HT-29 (cell line): ENCODE measurements around the gene RCSD1. TPM values are rescaled to one million over a fixed set of nuclear protein-coding genes. Genes with fewer than 3 reads are reported as not detected.

Source experiments
- DNase-seq: peaks from one replicate; pipeline ENCODE4 v3.0.0-alpha.2; 2015; ENCODE audit warnings: low spot score
- total RNA-seq: library from RNA; depleted of rRNA; stranded (reverse); fragments of >200 nt; shearing (Covaris generic); gene quantifications from 2 replicates; pipeline ENCODE4 v1.2.3, GENCODE V29; 2014

The RCSD1 gene
- total RNA-seq, 1 experiment from 2014 or later, result not detected

DNA sequence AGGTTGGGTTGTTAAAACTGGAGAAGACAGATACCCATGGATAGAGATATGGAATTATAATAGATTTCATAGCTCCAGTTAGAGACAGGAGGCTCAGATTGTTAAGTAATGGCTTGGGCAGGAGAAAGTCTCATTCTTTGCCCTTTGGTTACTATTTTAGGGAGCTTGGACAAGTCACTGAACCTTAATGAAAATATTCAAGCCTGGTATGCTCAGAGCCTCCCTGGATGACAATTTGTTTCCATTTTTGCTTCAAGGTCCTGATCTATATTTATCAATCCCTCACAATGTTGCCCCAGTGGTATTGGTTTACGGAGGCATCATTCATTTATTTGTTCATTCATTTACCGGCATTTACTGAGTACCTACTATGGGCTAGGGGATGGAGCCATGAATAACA, 37.5 kb downstream of the RCSD1 start:
- no peak for DNase-seq

DNA sequence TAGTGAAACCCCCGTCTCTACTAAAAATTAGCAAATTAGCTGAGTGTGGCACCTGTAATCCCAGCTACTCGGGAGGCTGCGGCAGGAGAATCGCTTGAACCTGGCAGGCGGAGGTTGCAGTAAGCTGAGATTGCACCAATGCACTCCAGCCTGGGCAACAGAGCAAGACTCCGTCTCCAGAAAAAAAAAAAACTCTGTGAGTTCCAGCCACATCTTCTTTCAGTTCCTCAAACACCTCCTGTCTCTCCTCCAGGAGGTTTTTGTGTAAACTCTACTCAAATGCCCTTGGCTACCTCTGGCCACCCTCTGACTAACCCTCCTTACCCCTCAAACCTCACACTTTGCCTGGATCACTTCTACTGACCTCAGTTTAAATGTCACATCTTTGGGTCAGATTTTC, 38.1 kb downstream of the RCSD1 start:
- no peak for DNase-seq

- no peak for DNase-seq
Measured at GRCh38 chr1:167669209-167670124, 39.4 kb downstream of the RCSD1 start.

- DNase-seq, result no peak
Measured at GRCh38 chr1:167670563-167670962, 40.5 kb downstream of the RCSD1 start.

DNA sequence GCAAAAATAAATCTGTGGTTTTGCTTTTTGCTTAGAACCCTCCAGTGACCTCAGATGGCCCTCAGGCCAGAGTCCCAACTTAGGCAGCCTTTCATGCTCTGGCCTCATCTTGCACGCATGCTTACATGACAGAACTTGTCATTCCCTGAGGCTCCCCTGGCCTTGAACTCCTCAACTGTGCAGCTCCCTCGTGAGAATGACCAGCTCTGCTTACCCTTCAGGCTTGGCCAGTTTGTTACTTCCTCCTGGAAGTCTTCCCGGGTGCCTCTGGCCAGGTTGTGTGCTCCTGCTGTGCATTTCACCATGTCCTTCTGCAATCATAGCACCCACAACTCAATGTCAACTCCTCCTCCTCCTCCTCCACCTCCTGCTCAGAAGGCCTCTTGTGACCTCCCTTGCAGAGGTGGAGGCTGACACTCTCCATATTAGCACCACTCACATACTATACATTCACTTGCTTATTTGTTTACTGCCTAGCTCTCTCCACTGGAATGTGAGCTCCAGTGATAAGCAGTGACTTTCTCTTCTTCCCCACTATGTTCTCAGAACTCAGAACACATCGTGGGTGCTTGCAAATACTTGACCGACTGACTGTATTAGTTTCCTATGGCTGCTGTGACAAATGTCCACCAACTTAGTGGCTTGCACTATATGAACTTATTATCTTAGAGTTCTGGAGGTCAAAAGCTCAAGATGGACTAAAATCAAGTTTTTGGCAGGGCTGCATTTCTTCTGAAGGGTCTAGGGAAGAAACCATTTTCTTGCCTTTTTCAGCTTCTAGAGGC, 41.9 kb downstream of the RCSD1 start:
- DNase-seq, result no peak

DNA sequence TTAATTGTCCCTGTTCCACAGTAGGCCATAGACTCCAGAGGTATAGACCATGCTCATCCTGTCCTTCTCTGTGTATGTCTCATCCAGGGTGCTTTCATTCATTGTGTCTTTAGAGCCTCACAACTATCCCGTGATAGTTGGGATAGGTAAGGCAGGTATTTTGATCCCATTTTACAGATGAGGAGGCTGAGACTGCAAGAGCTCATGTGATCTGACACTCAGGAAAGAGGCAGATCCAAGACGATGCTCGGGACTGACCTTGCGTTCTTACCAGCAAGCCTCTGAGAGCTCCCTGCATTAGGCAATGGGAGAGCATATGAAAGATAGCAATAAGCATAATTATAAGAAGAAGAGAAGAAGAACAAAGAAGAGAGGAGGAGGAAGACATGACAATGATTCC, 42.8 kb downstream of the RCSD1 start:
- no peak for DNase-seq

GRCh38 chr1:167673265-167673664, 43.2 kb downstream of the RCSD1 start:
- no peak for DNase-seq

GRCh38 chr1:167674156-167674555, 44.1 kb downstream of the RCSD1 start:
- DNase-seq, result no peak

GRCh38 chr1:167675440-167675839, 45.4 kb downstream of the RCSD1 start:
- no peak for DNase-seq

- DNase-seq, result no peak
Measured at GRCh38 chr1:167676205-167676915, 46.3 kb downstream of the RCSD1 start.

GRCh38 chr1:167676916-167677848, 47.1 kb downstream of the RCSD1 start:
- DNase-seq, result no peak

- no peak for DNase-seq
Measured at GRCh38 chr1:167678422-167678821, 48.4 kb downstream of the RCSD1 start.

DNA sequence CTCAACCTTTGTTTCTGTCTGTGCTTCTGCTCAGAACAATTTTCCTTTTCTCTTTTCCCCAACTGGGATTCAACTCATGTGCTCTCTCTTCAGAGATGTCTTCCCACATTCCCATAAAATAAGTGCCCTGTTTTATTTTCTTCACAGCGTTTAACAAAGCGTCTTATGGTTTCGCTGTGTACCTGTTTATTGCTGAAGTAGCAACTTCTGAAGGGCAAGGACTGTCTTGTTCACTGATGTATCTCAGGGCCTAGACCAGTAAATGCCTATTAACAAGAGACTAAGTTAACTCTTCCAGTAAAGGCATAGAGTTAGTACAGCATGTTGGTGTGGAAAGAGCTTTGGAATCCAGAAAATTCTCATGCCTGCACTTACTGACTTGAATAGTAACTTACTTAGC, 48.8 kb downstream of the RCSD1 start:
- no peak for DNase-seq

DNA sequence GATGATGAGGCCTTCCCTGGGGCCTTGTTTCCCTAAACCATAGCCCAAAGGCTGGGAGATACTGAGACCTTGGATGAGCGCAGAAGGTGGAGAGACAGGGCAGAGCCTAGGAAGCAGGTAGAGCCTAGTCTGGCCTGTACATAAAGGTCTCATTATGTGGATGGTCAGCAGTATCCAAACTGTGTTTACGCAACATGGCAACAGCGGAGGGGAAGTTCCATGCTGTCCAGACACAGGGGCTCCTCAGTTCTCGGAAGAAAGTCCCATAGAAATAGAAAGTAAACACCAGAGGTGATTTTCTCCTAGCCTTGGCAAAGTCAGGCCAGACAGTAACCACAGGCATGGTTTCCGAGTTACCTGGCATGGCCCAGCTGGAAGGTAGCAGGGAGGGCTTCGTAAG, 49.7 kb downstream of the RCSD1 start:
- DNase-seq, result no peak

GRCh38 chr1:167681024-167681423, 51.0 kb downstream of the RCSD1 start:
- DNase-seq, result no peak

DNA sequence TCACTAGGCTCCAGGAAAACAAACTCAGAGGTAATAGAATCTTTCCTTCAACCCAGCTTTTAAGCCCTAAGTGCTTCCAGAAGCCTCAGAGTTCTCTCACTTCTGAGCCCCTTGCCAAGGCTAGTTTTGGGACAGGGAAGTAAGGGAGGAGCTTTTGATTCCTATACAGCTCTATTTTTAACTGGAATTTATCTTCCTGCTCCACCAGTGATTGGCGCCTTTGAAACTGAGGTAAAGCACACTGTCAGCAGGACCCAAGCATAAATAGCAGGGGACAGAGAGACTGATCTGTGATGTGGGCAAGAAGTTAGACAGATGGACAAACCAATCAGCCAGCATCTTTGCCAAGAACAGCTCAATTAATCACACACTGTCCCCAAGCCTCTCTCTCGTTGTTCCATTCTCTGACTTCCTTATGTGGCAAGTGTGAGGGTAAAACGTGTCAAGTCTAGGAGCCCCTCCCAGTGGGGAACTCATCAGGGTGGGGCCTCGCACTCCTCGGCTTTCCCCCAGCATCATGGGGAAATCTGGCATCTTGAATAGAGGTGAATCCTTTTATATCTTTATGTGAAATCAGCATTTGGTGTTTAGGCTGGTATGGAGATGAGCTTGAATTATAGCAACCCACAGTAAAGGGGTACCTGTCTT, 51.5 kb downstream of the RCSD1 start:
- DNase-seq, result no peak

GRCh38 chr1:167683226-167683625, 53.2 kb downstream of the RCSD1 start:
- no peak for DNase-seq

DNA sequence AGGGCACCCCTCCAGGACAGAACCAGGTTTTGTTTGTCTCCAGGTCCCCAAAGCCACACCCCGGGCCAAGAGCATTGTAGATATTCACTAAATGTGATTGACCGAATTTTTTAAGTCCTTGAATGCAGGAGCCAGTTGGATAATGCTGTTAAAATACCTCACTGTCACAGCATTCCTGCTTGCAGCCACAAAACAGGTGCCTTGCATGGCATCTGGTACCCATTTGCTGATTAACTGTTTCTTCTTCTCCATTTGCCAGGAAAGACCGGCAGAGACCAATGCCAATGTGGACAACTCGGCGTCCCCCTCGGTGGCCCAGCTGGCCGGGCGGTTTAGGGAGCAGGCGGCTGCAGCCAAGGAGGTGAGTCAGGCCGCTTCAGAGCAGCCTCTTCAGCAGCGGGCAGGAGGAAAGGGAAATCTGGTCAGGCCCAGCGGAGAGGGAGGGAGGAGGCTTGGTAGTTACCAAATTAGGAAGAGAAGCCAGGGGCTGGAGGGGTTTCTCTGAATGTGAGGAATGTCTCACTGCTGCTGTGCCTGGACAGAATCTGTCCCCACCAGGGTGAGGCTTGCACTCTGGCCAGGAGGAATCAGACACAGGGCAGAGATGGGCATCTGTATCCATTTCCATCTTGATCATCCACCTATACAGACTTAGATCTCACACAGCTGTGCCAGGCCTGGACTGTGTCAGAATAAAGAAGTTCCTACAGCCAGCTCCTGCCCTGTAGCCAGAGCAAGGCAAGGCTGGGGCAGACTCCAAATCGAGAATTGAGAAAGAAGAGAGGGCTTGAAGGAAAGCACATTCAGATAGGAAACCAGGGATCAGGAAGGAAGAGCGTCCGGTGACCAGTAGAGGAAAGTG, 53.8 kb downstream of the RCSD1 start:
- no peak for DNase-seq

DNA sequence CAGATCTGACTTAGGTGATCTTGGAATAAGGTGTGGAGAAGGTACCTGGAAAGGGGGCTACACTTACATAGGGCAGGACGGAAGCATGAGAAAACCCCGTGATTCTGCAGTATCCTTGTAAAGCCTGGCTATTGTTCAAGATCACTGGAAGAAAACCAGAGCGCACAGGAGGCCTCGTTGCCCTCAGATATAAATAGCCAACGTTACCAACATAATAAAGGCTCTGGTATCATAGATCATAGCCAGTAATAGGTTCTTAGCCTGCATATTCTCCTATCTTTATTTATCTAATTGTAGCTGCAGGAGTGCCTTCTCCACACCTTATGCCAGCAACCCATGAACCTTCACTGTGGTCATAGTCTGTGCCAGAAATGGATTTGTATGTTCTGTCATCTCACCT, 55.8 kb downstream of the RCSD1 start:
- no peak for DNase-seq
